ENCODE measurements around the gene ANKRD16.
A peak's percentile ranks its signal among the peaks of the same experiment; 100 is the strongest.
"Not testable (repeated sequence)": the region's sequence is repeated elsewhere in the genome, so short reads cannot be mapped to it uniquely, and the experiment has no call there.

Gene ANKRD16

DNA sequence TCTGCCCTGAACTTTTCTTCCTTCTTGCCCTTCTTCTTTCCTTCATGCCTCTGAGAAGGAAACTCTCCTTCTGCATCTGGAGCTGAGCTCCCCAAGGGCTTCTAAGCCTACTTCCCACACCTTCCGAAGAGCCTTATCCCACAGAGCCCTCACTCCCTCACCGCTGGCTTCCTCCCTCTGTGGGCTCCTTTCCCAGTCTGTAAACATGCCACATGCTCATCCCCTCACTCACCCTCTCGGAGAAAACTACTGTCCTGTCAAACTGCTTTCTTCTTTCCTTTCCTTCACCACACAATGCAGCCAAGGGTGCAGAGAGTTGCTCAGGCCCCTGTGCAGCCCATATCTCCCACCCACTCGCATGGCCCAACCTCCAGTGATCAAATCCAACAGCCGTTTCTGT is 18.1 kb downstream of the ANKRD16 start:
- DNase-seq, result no peak

DNA sequence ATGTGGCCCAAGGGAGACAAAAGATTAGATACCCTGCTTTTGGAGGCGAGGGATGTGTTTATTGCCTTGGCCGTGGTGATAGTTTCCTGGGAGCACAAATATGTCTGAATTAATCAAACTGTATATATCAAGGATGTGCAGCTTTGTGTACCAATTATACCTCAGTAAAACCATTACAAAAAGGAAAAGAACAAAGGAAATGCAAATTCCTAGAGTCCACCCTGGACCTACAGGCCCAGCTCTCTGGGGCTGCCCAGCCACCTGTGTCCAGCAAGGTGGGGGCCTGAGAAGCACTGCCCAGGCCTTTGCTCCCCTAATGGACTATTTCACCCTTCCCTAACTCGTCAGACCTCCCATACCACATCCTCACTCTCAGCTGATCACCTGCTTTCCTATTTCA is 20.5 kb downstream of the ANKRD16 start:
- DNase-seq, result no peak

GRCh38 chr10:5868383-5868782 is 21.3 kb downstream of the ANKRD16 start:
- not testable (repeated sequence) for DNase-seq

GRCh38 chr10:5867091-5867615 is 22.5 kb downstream of the ANKRD16 start:
- DNase-seq, result peak; percentile 37

- DNase-seq, result not testable (repeated sequence)
These were observed 23.1 kb downstream of the ANKRD16 start for GRCh38 chr10:5866451-5867081.

DNA sequence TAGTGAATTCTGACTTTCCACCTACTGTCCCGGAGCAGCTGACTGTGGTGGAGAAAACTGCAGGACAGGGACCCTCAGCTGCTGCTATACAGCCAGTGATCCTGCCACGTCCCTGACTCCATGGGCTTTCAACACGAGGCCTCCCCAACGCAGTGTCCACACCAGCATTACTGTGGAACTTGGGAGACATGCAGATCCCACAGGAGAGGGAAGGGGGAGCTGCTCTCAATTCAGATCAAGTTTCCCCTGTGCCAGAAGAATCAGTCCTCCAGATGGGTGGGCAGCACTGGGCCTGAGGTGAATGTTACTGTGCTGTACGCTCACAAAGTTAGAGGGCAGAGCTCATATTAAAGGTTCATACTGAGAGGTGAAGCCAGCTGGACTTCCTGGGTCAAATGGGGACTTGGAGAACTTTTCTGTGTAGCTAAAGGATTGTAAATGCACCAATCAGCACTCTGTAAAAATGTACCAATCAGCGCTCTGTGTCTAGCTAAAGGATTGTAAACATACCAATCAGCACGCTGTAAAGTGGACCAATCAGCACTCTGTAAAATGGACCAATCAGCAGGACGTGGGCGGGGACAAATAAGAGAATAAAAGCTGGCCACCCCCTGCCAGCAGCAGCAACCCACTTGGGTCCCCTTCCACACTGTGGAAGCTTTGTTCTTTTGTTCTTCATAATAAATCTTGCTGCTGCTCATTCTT is 26.6 kb downstream of the ANKRD16 start:
- not testable (repeated sequence) for DNase-seq

GRCh38 chr10:5862360-5862961 is 27.2 kb downstream of the ANKRD16 start:
- no peak for DNase-seq

GRCh38 chr10:5860066-5860465 is 29.6 kb downstream of the ANKRD16 start:
- no peak for DNase-seq

- DNase-seq, result no peak
These were observed 30.9 kb downstream of the ANKRD16 start for GRCh38 chr10:5858811-5859210.

DNA sequence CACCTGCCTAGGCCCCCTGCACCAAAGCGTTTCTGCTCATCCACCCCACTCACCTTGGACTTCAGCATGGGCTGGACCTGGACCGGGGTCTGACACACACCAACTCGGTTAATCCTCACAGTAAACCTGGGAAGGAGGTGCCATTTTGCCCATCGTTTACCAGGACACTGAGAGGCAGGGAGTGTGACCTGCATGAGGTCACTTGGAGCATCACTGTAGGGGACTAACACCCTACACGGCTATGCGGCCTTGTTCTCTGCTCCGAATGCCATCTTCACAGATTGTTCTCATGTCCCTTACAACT is 33.0 kb downstream of the ANKRD16 start:
- no peak for DNase-seq

- DNase-seq, result no peak
These were observed 33.6 kb downstream of the ANKRD16 start for GRCh38 chr10:5855979-5856700.

DNA sequence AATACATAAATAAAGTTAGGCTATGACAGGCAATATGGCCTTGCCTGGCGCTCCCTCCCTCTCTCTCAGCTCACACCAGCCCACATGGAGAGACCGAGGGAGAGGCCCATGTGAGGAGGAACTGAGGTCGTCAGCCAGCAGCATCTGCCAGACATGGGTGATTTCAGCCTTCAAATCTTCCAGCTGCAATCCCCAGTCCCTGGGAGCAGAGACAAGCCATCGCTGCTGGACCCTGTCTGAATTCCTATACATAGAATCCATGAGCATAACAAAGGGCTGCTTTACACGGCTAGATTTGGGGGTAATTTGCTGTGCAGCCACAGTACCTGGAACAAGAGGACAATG is 35.6 kb downstream of the ANKRD16 start:
- DNase-seq, result no peak

- DNase-seq, result not testable (repeated sequence)
These were observed 43.0 kb downstream of the ANKRD16 start for GRCh38 chr10:5846667-5847066.

DNA sequence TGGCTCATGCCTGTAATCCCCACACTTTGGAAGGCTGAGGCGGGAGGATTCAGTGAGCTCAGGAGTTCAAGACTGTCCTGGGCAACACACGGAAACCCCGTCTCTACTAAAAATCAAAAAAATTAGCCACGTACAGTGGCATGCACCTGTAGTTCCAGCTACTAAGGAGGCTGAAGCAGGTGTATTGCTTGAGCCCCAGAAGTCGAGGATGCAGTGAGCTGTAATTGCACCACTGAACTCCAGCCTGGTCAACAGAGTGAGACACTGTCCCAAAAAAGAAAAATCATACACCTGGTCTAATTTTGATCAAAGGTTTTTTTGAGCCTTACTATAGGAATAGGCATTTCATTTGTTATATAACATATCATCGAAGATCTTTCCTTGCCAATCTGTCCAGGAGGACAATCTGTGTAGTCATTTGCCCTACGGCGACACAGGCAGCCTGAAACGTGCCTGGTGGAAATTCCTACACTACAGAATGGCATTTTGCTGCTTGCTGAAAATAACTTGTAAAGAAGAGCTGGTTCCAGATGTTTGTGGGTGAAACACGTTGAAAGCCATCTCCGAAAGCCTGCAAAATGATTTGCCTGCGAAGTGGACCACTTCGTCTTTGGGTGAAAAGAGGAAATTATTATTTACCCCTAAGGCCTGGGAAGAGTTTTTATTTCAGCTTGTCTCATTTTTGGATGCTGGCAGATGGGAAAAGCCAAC is 45.2 kb downstream of the ANKRD16 start:
- no peak for DNase-seq

DNA sequence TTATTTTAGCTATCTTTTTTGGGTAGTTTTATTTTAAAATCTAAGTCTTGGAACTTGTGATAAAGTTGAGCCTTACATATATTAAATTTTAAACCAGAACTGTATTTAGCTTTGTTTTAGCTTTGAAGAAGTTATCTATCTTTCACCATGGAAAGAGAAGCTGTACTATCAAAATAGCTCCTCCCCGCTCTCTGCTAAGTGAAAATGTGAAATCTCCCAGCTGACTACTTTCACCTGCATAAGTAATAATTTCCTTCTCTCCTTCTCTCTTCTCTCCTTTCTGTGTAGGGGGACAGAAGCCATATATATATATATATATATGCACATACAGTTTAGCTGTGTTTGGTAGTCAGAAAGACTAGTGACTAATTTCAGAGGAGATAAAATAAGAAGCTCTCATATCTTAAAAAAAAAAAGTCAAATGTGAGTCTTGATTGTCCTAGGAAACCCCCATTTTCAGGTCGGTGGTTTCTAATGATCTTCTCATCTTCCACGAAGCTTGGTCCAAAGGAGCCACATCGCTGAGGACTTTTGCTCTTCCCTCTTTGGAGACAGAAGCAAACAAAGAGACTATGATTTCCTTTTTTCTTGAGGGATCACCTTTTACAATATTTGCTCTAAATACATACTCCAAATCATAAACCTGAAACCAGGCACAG is 45.9 kb downstream of the ANKRD16 start:
- no peak for DNase-seq

GRCh38 chr10:5841965-5842364 is 47.7 kb downstream of the ANKRD16 start:
- no peak for DNase-seq

GRCh38 chr10:5840314-5841307 is 49.1 kb downstream of the ANKRD16 start:
- DNase-seq, result no peak

DNA sequence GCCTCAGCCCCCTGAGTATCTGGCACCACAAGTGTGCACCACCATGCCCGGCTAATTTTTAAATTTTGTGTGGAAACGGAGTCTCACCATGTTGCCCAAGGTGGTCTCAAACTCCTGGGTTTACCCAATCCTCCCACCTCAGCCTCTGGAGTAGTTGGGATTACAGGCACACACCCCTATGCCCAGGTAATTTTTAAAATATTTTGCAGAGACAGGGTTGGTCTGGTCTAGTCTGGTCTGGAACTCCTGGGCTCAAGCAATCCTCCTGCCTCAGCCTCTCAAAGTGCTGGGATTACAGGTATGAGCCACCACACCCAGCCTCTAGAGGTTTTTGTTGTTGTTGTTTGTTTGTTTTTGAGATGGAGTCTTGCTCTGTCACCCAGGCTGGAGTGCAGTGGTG is 53.5 kb downstream of the ANKRD16 start:
- DNase-seq, result not testable (repeated sequence)

DNA sequence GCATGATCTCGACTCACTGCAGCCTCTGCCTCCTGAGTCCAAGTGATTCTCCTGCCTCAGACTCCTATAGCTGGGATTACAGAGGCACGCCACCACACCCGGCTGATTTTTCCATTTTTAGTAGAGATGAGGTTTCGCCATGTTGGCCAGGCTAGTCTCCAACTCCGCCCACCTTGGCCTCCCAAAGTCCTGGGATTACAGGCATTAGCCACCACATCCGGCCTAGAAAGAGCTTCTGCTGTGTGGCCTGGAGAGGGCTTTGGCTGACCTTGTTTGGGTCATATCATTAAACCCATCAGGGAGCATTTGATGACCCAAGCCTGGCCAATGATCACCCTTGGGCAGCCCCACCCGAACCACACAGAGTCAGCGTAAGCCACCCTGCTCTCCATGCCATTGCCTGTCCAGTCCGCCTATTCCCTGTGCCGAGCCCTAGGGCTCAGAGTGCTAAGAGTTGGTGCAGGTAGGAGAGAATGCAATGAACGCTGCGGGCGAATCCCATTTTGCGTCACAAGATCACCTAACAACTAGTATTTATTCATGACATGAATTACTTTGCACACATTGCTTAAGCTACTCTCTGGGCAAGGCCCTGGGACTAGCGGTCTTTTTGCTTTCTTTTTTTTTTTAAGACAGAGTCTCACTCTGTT is 54.1 kb downstream of the ANKRD16 start:
- DNase-seq, result peak; percentile 15

DNA sequence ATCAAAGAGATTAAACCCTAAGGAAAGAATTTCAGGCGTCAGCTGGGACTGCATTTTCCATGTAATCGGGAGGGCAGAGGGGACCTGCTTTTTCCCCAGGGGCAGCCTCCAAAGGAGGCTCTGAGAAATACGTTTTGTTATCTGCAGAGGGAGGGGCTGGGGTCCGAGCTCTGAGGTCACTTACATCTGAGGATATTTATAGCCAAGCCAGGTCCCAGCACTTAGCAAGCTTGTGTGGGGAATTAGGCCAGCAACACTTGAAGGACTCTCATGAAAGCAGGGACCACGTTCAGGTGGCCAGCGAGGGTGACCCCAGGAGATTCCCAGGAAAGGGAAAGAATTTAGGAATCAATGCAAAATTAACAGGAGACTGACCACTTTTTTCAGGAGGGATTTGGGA is 55.9 kb downstream of the ANKRD16 start:
- no peak for DNase-seq

DNA sequence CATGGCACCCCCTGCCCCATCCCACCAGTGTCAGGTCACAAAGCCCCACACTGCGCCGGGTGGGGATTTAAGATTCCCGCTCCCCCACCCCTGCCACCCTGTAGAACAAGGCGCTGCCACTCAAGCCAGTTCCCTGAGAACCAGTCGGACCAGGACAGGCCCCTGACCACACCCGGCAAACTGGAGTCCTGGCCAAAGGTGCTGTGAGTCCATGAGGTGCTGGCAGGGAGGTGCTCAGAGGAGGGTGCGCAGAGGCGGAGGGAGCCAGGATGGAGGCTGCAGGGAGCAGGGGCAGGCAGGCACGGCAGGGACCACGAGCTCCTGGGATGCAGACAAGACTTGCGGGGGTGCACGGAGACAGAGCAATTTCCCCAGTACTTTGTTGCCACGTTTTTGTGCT is 56.7 kb downstream of the ANKRD16 start:
- no peak for DNase-seq

All from NCI-H82 (cell line).